ENCODE results near the gene ACTR5. TPM values are rescaled to one million over a fixed set of nuclear protein-coding genes. Genes with fewer than 3 reads are reported as not detected.

ACTR5 gene
- polyA plus RNA-seq, 1 donor from 2014 or later = 23.3 TPM

DNA sequence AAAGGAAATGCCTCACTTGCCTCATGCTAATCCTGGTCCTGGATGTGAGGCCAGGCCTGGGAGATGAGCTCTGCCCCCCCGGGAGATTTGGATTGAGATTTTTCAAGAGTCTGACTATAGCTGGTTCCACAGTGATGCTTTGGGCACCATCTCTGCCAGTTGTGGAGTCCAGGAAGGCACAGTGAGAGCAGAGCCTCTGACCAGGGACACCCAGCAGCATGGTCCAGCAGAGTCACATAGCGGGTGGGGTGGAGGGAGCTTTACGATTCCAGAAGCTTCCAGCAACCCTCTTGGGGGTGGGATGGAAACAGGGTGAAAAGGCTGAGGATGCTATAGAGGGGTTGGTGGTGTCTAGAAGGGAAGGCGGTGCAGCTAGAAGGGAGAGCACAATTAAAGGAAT, 15.3 kb upstream of the ACTR5 start:
- Histone ChIP-seq H3K9me2 (ENCODE audit: insufficient read depth, low read length) (no peaks in the 10 kb centered on the region), H3K9ac (ENCODE audit: low read length) (no peak overlapping the region), H4K20me1 (ENCODE audit: insufficient read depth) (no peaks in the 10 kb centered on the region), H3F3A (ENCODE audit: insufficient read depth, low read length, poor library complexity, severe bottlenecking) (no peaks in the 10 kb centered on the region), H3K79me2 (replicated peaks; ENCODE audit: insufficient read depth, low read length) (peaks cover 45% of the 10 kb centered on the region), H3K27me3 (ENCODE audit: insufficient read depth, low read depth, low read length) (peaks cover 54% of the 10 kb centered on the region), H2AFZ (ENCODE audit: low read depth, low read length) (no peak overlapping the region), H3K9me3 (ENCODE audit: low read length) (no peaks in the 10 kb centered on the region), H3K36me3 (ENCODE audit: insufficient read depth, low read length) (no peaks in the 10 kb centered on the region), H3K4me2 (ENCODE audit: low read length) (no peak overlapping the region), H3K27ac (ENCODE audit: low read length) (no peak overlapping the region), H3K4me3 (ENCODE audit: low read length) (no peak overlapping the region)
- TF ChIP-seq MXI1 (conservative IDR thresholded peaks at IDR 0.05; ENCODE audit: poor library complexity, severe bottlenecking) (no peak), EP300 (conservative IDR thresholded peaks at IDR 0.05; ENCODE audit: poor library complexity, severe bottlenecking) (no peak), RAD21 (conservative IDR thresholded peaks at IDR 0.05) (no peak), SMC3 (conservative IDR thresholded peaks at IDR 0.05; ENCODE audit: poor library complexity) (no peak)
- TF ChIP-seq, protein P1, sequence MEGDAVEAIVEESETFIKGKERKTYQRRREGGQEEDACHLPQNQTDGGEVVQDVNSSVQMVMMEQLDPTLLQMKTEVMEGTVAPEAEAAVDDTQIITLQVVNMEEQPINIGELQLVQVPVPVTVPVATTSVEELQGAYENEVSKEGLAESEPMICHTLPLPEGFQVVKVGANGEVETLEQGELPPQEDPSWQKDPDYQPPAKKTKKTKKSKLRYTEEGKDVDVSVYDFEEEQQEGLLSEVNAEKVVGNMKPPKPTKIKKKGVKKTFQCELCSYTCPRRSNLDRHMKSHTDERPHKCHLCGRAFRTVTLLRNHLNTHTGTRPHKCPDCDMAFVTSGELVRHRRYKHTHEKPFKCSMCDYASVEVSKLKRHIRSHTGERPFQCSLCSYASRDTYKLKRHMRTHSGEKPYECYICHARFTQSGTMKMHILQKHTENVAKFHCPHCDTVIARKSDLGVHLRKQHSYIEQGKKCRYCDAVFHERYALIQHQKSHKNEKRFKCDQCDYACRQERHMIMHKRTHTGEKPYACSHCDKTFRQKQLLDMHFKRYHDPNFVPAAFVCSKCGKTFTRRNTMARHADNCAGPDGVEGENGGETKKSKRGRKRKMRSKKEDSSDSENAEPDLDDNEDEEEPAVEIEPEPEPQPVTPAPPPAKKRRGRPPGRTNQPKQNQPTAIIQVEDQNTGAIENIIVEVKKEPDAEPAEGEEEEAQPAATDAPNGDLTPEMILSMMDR (IDR thresholded peaks at IDR 0.05; ENCODE audit: poor library complexity, severe bottlenecking) = no peak

DNA sequence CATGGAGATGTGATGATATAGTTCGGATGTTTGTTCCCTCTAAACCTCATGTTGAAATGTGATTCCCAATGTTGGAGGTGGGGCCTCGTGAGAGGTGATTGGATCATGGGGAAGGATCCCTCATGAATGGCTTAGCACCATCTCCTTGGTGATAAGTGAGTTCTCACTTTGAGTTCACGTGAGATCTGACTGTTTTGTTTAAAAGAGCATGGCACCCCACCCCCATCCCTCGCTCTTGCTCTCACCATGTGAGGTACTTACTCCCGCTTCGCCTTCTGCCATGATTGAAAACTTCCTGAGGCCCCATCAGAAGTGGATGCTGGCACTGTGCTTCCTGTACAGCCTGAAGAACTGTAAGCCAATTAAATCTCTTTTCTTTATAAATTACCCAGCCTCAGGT, 13.1 kb upstream of the ACTR5 start:
- no peaks in the 10 kb centered on the region for H3K9me2 ChIP-seq (ENCODE audit: insufficient read depth, low read length)
- TF ChIP-seq RAD21 (conservative IDR thresholded peaks at IDR 0.05) (no peak), POLR2AphosphoS5 (IDR thresholded peaks at IDR 0.05) (no peak), SMC3 (conservative IDR thresholded peaks at IDR 0.05; ENCODE audit: poor library complexity) (no peak), EZH2 (IDR thresholded peaks at IDR 0.05; ENCODE audit: borderline replicate concordance, insufficient read depth, low read length, poor library complexity, severe bottlenecking) (no peak), MXI1 (conservative IDR thresholded peaks at IDR 0.05; ENCODE audit: poor library complexity, severe bottlenecking) (no peak), EP300 (conservative IDR thresholded peaks at IDR 0.05; ENCODE audit: poor library complexity, severe bottlenecking) (no peak), TAF1 (IDR thresholded peaks at IDR 0.05; ENCODE audit: low read depth) (no peak)
- TF ChIP-seq, protein P1 (IDR thresholded peaks at IDR 0.05; ENCODE audit: poor library complexity, severe bottlenecking) = no peak
- TF ChIP-seq, protein P2, sequence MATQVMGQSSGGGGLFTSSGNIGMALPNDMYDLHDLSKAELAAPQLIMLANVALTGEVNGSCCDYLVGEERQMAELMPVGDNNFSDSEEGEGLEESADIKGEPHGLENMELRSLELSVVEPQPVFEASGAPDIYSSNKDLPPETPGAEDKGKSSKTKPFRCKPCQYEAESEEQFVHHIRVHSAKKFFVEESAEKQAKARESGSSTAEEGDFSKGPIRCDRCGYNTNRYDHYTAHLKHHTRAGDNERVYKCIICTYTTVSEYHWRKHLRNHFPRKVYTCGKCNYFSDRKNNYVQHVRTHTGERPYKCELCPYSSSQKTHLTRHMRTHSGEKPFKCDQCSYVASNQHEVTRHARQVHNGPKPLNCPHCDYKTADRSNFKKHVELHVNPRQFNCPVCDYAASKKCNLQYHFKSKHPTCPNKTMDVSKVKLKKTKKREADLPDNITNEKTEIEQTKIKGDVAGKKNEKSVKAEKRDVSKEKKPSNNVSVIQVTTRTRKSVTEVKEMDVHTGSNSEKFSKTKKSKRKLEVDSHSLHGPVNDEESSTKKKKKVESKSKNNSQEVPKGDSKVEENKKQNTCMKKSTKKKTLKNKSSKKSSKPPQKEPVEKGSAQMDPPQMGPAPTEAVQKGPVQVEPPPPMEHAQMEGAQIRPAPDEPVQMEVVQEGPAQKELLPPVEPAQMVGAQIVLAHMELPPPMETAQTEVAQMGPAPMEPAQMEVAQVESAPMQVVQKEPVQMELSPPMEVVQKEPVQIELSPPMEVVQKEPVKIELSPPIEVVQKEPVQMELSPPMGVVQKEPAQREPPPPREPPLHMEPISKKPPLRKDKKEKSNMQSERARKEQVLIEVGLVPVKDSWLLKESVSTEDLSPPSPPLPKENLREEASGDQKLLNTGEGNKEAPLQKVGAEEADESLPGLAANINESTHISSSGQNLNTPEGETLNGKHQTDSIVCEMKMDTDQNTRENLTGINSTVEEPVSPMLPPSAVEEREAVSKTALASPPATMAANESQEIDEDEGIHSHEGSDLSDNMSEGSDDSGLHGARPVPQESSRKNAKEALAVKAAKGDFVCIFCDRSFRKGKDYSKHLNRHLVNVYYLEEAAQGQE (IDR thresholded peaks at IDR 0.05; ENCODE audit: borderline replicate concordance) = no peak

More for the DNA sequence above, 13.1 kb upstream of the ACTR5 start:
- H3F3A ChIP-seq (ENCODE audit: insufficient read depth, low read length, poor library complexity, severe bottlenecking) = no peaks in the 10 kb centered on the region
- no peaks in the 10 kb centered on the region for H3K36me3 ChIP-seq (ENCODE audit: insufficient read depth, low read length)
- no peak overlapping the region for H3K27ac ChIP-seq (ENCODE audit: low read length)
- H4K20me1 ChIP-seq (ENCODE audit: insufficient read depth) = no peaks in the 10 kb centered on the region
- no peak overlapping the region for H3K9ac ChIP-seq (ENCODE audit: low read length)
- H3K9me3 ChIP-seq (ENCODE audit: low read length) = no peaks in the 10 kb centered on the region
- no peak overlapping the region for H2AFZ ChIP-seq (ENCODE audit: low read depth, low read length)
- H3K79me2 ChIP-seq (replicated peaks; ENCODE audit: insufficient read depth, low read length) = peaks cover 24% of the 10 kb centered on the region
- no peak overlapping the region for H3K4me3 ChIP-seq (ENCODE audit: low read length)
- no peak overlapping the region for H3K4me2 ChIP-seq (ENCODE audit: low read length)
- peaks cover 33% of the 10 kb centered on the region for H3K27me3 ChIP-seq (ENCODE audit: insufficient read depth, low read depth, low read length)

All from neural cell (in vitro differentiated cells).